SK-N-SH (cell line): ENCODE results near the gene ARHGAP42. TPM values are rescaled to one million over a fixed set of nuclear protein-coding genes. Genes with fewer than 3 reads are reported as not detected.

Source experiments
- CTCF ChIA-PET: fragments of 300-600, 350-600 bp; formaldehyde crosslinking; extraction: SDS; loops from one replicate; lab custom pipeline; 2021; lab: Yijun Ruan, JAX
- POLR2A ChIA-PET: fragments of 350-600 bp; sonication (Branson Sonifier 250); formaldehyde crosslinking; extraction: SDS; loops from one replicate; lab custom pipeline; 2020; ENCODE audit warnings: antibody characterized with exemption, inconsistent platforms; lab: Yijun Ruan, JAX
- DNase-seq: peaks from one replicate; pipeline ENCODE4 v3.0.0; 2012
- H2AFZ ChIP-seq: fragments of 200-600 bp; sonication (generic); 2 replicates; pipeline ENCODE4 v1.8.1; 2016; ENCODE audit warnings: antibody characterized with exemption, mild to moderate bottlenecking, low read depth
- H3F3A ChIP-seq: fragments of 200-600 bp; sonication (generic); replicated peaks from 2 replicates; pipeline ENCODE3; 2016; ENCODE audit warnings: antibody characterized with exemption, mild to moderate bottlenecking; ENCODE audit not compliant: insufficient read depth
- H3K27ac ChIP-seq, 2 experiments: fragments of 200-500 bp in 1 of 2; fragments of 200-600 bp in 1 of 2; sonication (Bioruptor generic) in 1 of 2; sonication (generic), shearing (Covaris generic) in 1 of 2; 2 replicates each; pipeline versions ENCODE4 v1.5.1 to v1.6.1; 2014 to 2016; ENCODE audit warnings: low read depth in 2 of 2, inconsistent platforms in 1 of 2, low read length in 1 of 2, mild to moderate bottlenecking in 1 of 2, mixed read lengths in 1 of 2
- H3K27me3 ChIP-seq: fragments of 200-600 bp; sonication (generic), shearing (Covaris generic); 2 replicates; pipeline ENCODE4 v1.6.1; 2016; ENCODE audit warnings: mixed run types; ENCODE audit not compliant: insufficient read depth
- H3K36me3 ChIP-seq, 2 experiments: fragments of 200-500 bp in 1 of 2; fragments of 200-600 bp in 1 of 2; sonication (Bioruptor generic) in 1 of 2; sonication (generic) in 1 of 2; replicated peaks in 1 of 2; 2 replicates each; pipeline versions ENCODE3 to v1.5.1; 2014 to 2016; ENCODE audit warnings: low read length in 1 of 2, mild to moderate bottlenecking in 1 of 2; ENCODE audit not compliant: insufficient read depth in 2 of 2, control insufficient read depth in 1 of 2
- H3K4me1 ChIP-seq, 2 experiments: fragments of 200-500 bp in 1 of 2; fragments of 200-600 bp in 1 of 2; sonication (Bioruptor generic) in 1 of 2; sonication (generic), shearing (Covaris generic) in 1 of 2; 2 replicates each; pipeline versions ENCODE4 v1.5.1 to v1.6.1; 2014 to 2016; ENCODE audit warnings: low read depth in 1 of 2, low read length in 1 of 2, mixed run types in 1 of 2; ENCODE audit not compliant: insufficient read depth in 2 of 2, control insufficient read depth in 1 of 2
- H3K4me2 ChIP-seq: fragments of 200-600 bp; sonication (generic), shearing (Covaris generic); 2 replicates; pipeline ENCODE4 v1.6.1; 2017; ENCODE audit warnings: mixed run types
- H3K4me3 ChIP-seq, 2 experiments: fragments of 200-500 bp in 1 of 2; fragments of 200-600 bp in 1 of 2; sonication (Bioruptor generic) in 1 of 2; sonication (generic), shearing (Covaris generic) in 1 of 2; 2 replicates each; pipeline versions ENCODE4 v1.5.1 to v1.8.1; 2014 to 2016; ENCODE audit warnings: low read depth in 2 of 2, inconsistent platforms in 1 of 2, low read length in 1 of 2, mild to moderate bottlenecking in 1 of 2, mixed read lengths in 1 of 2, moderate library complexity in 1 of 2
- H3K79me2 ChIP-seq: fragments of 200-600 bp; sonication (generic); 2 replicates; pipeline ENCODE4 v1.8.1; 2017; ENCODE audit warnings: mild to moderate bottlenecking; ENCODE audit not compliant: insufficient read depth
- H3K9ac ChIP-seq: fragments of 200-600 bp; sonication (generic); 2 replicates; pipeline ENCODE4 v1.6.1; 2017; ENCODE audit warnings: mixed run types
- H3K9me2 ChIP-seq: fragments of 200-600 bp; sonication (generic); 2 replicates; pipeline ENCODE4 v1.6.1; 2017; ENCODE audit warnings: mixed run types
- H3K9me3 ChIP-seq: fragments of 200-600 bp; sonication (generic); 2 replicates; pipeline ENCODE4 v1.6.1; 2017; ENCODE audit warnings: mixed run types, mild to moderate bottlenecking, moderate library complexity
- H4K20me1 ChIP-seq: fragments of 200-600 bp; sonication (generic); 2 replicates; pipeline ENCODE4 v1.6.1; 2017; ENCODE audit warnings: mild to moderate bottlenecking, mixed run types; ENCODE audit not compliant: insufficient read depth
- EP300 ChIP-seq, 2 experiments: IDR thresholded peaks; 2 replicates each; pipeline versions ENCODE4 v1.4.0 to v1.6.1; 2012; ENCODE audit warnings: borderline replicate concordance in 1 of 2, low read depth in 1 of 2, low read length in 1 of 2
- EZH2phosphoT487 ChIP-seq: fragments of 200-600 bp; sonication (generic); IDR thresholded peaks from 2 replicates; pipeline ENCODE4 v1.6.1; 2017; ENCODE audit warnings: low read depth, mixed run types, mild to moderate bottlenecking, antibody characterized with exemption, moderate library complexity, borderline replicate concordance
- FOSL2 ChIP-seq: IDR thresholded peaks from 2 replicates; pipeline ENCODE4 v1.4.0; 2012; ENCODE audit warnings: low read depth, mild to moderate bottlenecking, moderate library complexity, borderline replicate concordance
- FOXM1 ChIP-seq: IDR thresholded peaks from 2 replicates; pipeline ENCODE4 v1.4.0; 2012; ENCODE audit warnings: low read depth, mild to moderate bottlenecking
- GABPA ChIP-seq: IDR thresholded peaks from 2 replicates; pipeline ENCODE4 v1.4.0; 2012; ENCODE audit warnings: low read depth, mild to moderate bottlenecking
- JUND ChIP-seq: IDR thresholded peaks from 2 replicates; pipeline ENCODE4 v1.4.0; 2012
- MXI1 ChIP-seq: IDR thresholded peaks from 2 replicates; pipeline ENCODE4 v1.6.1; 2012; ENCODE audit warnings: mild to moderate bottlenecking, low read depth, low read length, improper control_type of control experiment
- NRF1 ChIP-seq: IDR thresholded peaks from 2 replicates; pipeline ENCODE4 v1.6.1; 2012; ENCODE audit warnings: low read depth, mild to moderate bottlenecking, low read length
- PBX3 ChIP-seq: IDR thresholded peaks from 2 replicates; pipeline ENCODE4; 2012
- REST ChIP-seq: IDR thresholded peaks from 2 replicates; pipeline ENCODE4 v1.6.1; 2012; ENCODE audit warnings: mild to moderate bottlenecking, low read depth, low read length, moderate library complexity
- RFX5 ChIP-seq: IDR thresholded peaks from 2 replicates; pipeline ENCODE4 v1.6.1; 2012; ENCODE audit warnings: mild to moderate bottlenecking, improper control_type of control experiment, low read length
- YY1 ChIP-seq: IDR thresholded peaks from 2 replicates; pipeline ENCODE4 v1.4.0; 2012; ENCODE audit warnings: low read depth, mild to moderate bottlenecking
- ZBTB33 ChIP-seq: IDR thresholded peaks from 2 replicates; pipeline ENCODE4 v1.4.0; 2012; ENCODE audit warnings: low read depth, borderline replicate concordance
- WGBS: methylation state at CpG from one replicate; pipeline ENCODE4 v1.1.6; 2017; ENCODE audit warnings: low lambda C conversion rate; 5-methylcytosine and 5-hydroxymethylcytosine counted together
- polyA plus RNA-seq, 3 experiments: library from polyadenylated mRNA; depleted of rRNA; stranded (reverse); fragments of >200 nt; gene quantifications; 2 replicates each; pipeline ENCODE4 v1.2.3, GENCODE V29; 2012
- TF ChIP-seq, protein P1 (sequence below): fragments of 150-350 bp; IDR thresholded peaks from 2 replicates; pipeline ENCODE4 v1.6.1; 2016; ENCODE audit warnings: mild to moderate bottlenecking, low read depth, low read length
- TF ChIP-seq, protein P2 (sequence below): IDR thresholded peaks from 2 replicates; pipeline ENCODE4 v1.4.0; 2012; ENCODE audit warnings: low read depth, borderline replicate concordance

The ARHGAP42 gene
- polyA plus RNA-seq, 1 of the 3 experiments (the other 2 are of a cell fraction) = 0.02 TPM

DNA sequence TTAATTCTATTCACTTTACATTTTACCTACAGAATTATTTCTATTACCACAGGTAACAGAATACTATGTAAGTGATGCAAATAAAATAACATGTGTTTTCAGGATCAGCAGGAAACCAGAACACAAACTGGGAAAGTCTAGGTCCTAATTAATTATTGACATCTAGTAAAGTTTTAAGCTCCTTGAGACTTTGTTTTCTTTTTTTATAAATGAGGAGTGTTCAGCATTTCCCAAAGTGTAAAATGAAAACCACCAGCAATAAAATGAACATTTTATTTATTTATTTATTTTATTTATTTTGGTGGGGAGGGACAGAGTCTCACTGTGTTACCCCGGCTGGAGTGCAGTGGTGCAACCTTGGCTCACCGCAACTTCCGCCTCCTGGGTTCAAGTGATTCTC is 123.6 kb downstream of the ARHGAP42 start (continued):
- TF ChIP-seq ZBTB33 (no peak), MXI1 (no peak)

GRCh38 chr11:100812517-100812916 is 125.4 kb downstream of the ARHGAP42 start:
- Histone ChIP-seq H4K20me1 (no peaks in the 10 kb centered on the region), H3K4me3 (no peak overlapping the region), H3K9me2 (no peaks in the 10 kb centered on the region), H3K36me3 (no peaks in the 10 kb centered on the region), H3K9ac (no peak overlapping the region), H3K4me2 (no peak overlapping the region)
- 12% methylated on average over 2 of the region's 2 CpGs for WGBS
- TF ChIP-seq, protein P1, sequence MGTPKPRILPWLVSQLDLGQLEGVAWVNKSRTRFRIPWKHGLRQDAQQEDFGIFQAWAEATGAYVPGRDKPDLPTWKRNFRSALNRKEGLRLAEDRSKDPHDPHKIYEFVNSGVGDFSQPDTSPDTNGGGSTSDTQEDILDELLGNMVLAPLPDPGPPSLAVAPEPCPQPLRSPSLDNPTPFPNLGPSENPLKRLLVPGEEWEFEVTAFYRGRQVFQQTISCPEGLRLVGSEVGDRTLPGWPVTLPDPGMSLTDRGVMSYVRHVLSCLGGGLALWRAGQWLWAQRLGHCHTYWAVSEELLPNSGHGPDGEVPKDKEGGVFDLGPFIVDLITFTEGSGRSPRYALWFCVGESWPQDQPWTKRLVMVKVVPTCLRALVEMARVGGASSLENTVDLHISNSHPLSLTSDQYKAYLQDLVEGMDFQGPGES = no peak
- TF ChIP-seq FOSL2 (no peak), FOXM1 (no peak), REST (no peak), ZBTB33 (no peak), PBX3 (no peak), RFX5 (no peak), EP300 (IDR thresholded peaks at IDR 0.05; ENCODE audit: borderline replicate concordance in 1 of 2, low read depth in 1 of 2, low read length in 1 of 2) (no peak), EZH2phosphoT487 (no peak), YY1 (no peak), JUND (no peak), GABPA (no peak), NRF1 (no peak)
- TF ChIP-seq, protein P2, sequence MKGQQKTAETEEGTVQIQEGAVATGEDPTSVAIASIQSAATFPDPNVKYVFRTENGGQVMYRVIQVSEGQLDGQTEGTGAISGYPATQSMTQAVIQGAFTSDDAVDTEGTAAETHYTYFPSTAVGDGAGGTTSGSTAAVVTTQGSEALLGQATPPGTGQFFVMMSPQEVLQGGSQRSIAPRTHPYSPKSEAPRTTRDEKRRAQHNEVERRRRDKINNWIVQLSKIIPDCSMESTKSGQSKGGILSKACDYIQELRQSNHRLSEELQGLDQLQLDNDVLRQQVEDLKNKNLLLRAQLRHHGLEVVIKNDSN = no peak
- TF ChIP-seq, all 33 proteins: peak for 0
- 0 out of 2 replicates have a peak, but pooled peaks cover 3% of the 10 kb centered on the region for H3K27me3 ChIP-seq
- DNase-seq = no peak
- no peaks in the 10 kb centered on the region for H3K9me3 ChIP-seq
- H3K4me1 ChIP-seq = peaks cover 0 to 19% of the 10 kb centered on the region in 2 experiments; a peak in 1 of 4 replicates
- ChIA-PET CTCF (no interaction called here), POLR2A (no interaction called here)
- no peak overlapping the region for H3K27ac ChIP-seq
- no peak overlapping the region for H2AFZ ChIP-seq
- peaks cover 16% of the 10 kb centered on the region for H3F3A ChIP-seq
- no peaks in the 10 kb centered on the region for H3K79me2 ChIP-seq
